ENCODE measurements around the gene PIGA.

The PIGA gene

GRCh38 chrX:15344106-15344505 lies 8.8 kb upstream of the PIGA start:
- H3K27ac Mint-ChIP-seq (ENCODE audit: low read depth): no peak overlapping the region

DNA sequence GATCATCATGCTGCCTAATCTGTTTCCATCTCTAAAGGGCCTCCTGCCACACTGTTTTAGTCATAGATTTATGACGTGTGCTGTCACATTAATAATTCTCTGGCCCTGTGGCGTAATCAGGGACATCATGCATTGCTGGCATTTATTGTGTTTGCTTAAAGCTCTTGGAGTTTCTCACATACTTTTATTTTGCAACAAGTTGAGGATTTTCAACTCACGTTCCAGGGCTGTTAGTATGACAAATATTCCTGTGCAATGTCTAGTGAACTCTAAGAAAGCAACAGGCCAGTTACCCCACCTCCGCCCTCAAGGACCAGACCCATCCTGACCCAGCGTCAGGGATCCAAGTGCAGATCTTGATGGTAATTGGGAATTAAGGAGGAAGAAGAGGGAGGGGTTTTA lies 7.8 kb upstream of the PIGA start:
- Mint-ChIP-seq H3K27ac (ENCODE audit: low read depth) (no peak overlapping the region), H3K4me3 (no peak overlapping the region), H3K4me1 (no peaks in the 10 kb centered on the region), H3K36me3 (ENCODE audit: insufficient read depth) (no peaks in the 10 kb centered on the region), H3K27me3 (peaks cover 29% of the 10 kb centered on the region), H3K9me3 (no peaks in the 10 kb centered on the region)
- DNase-seq (ENCODE audit: low spot score in 2 of 2): no peak
- ATAC-seq (replicated peaks; ENCODE audit: extremely low read depth, poor library complexity, severe bottlenecking): no peak

More at GRCh38 chrX:15344106-15344505, 8.8 kb upstream of the PIGA start:
- Mint-ChIP-seq H3K4me1 (no peaks in the 10 kb centered on the region), H3K4me3 (no peak overlapping the region), H3K36me3 (ENCODE audit: insufficient read depth) (no peaks in the 10 kb centered on the region), H3K9me3 (no peaks in the 10 kb centered on the region), H3K27me3 (peaks cover 24% of the 10 kb centered on the region)
- ATAC-seq (replicated peaks; ENCODE audit: extremely low read depth, poor library complexity, severe bottlenecking) (no peak), DNase-seq (ENCODE audit: low spot score in 2 of 2) (no peak)

GRCh38 chrX:15340867-15341266 lies 5.5 kb upstream of the PIGA start:
- no peak overlapping the region for H3K27ac Mint-ChIP-seq (ENCODE audit: low read depth)
- peaks cover 2% of the 10 kb centered on the region for H3K36me3 Mint-ChIP-seq (ENCODE audit: insufficient read depth)
- no peaks in the 10 kb centered on the region for H3K9me3 Mint-ChIP-seq
- H3K4me1 Mint-ChIP-seq: peaks cover 6% of the 10 kb centered on the region
- H3K4me3 Mint-ChIP-seq: no peak overlapping the region
- peaks cover 36% of the 10 kb centered on the region for H3K27me3 Mint-ChIP-seq
- DNase-seq (ENCODE audit: low spot score in 2 of 2) (no peak), ATAC-seq (replicated peaks; ENCODE audit: extremely low read depth, poor library complexity, severe bottlenecking) (no peak)

GRCh38 chrX:15336023-15336413 lies 695 bp upstream of the PIGA start:
- peaks cover 10% of the 10 kb centered on the region for H3K36me3 Mint-ChIP-seq (ENCODE audit: insufficient read depth)
- ATAC-seq (replicated peaks; ENCODE audit: extremely low read depth, poor library complexity, severe bottlenecking) (peak; percentile 43), DNase-seq (ENCODE audit: low spot score in 2 of 2) (peak; percentile 13 to 46)
- H3K27ac Mint-ChIP-seq (ENCODE audit: low read depth): peak overlapping the region; percentile 86
- H3K9me3 Mint-ChIP-seq: no peaks in the 10 kb centered on the region
- H3K27me3 Mint-ChIP-seq: peaks cover 20% of the 10 kb centered on the region
- H3K4me1 Mint-ChIP-seq: peaks cover 13% of the 10 kb centered on the region
- peak overlapping the region; percentile 87 for H3K4me3 Mint-ChIP-seq

- H3K27me3 Mint-ChIP-seq: peaks cover 12% of the 10 kb centered on the region
- H3K36me3 Mint-ChIP-seq (ENCODE audit: insufficient read depth): peaks cover 18% of the 10 kb centered on the region
- ATAC-seq (replicated peaks; ENCODE audit: extremely low read depth, poor library complexity, severe bottlenecking) (peak; percentile 12), DNase-seq (ENCODE audit: low spot score in 2 of 2) (no peak)
- H3K27ac Mint-ChIP-seq (ENCODE audit: low read depth): peak overlapping the region; percentile 86
- H3K4me3 Mint-ChIP-seq: peak overlapping the region; percentile 87
- H3K4me1 Mint-ChIP-seq: peaks cover 13% of the 10 kb centered on the region
- no peaks in the 10 kb centered on the region for H3K9me3 Mint-ChIP-seq
Observed at GRCh38 chrX:15334561-15334960, 762 bp downstream of the PIGA start.

DNA sequence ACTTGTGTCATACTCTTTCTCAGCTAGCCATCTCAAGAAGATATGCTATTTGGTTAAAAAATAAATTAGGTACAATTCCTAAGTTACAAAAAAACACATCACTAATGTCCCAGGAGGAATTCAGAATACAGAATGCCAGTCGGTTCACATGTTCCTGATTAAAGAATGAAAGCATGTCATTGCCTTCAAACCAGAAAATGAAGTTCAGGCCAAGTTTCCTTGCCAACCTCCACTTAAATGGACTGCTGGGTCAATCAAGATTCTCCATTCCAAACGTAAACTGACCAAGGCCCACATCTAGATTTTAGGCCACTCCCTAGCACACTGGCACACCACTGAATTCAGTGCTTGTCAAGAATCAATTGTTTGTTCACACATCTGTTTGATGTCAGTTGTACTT lies 6.5 kb downstream of the PIGA start:
- ATAC-seq (replicated peaks; ENCODE audit: extremely low read depth, poor library complexity, severe bottlenecking): no peak
- Mint-ChIP-seq H3K27me3 (no peaks in the 10 kb centered on the region), H3K27ac (ENCODE audit: low read depth) (no peak overlapping the region), H3K4me3 (no peak overlapping the region), H3K36me3 (ENCODE audit: insufficient read depth) (peaks cover 18% of the 10 kb centered on the region), H3K4me1 (peaks cover 8% of the 10 kb centered on the region), H3K9me3 (no peaks in the 10 kb centered on the region)
- DNase-seq (ENCODE audit: low spot score in 2 of 2): no peak

DNA sequence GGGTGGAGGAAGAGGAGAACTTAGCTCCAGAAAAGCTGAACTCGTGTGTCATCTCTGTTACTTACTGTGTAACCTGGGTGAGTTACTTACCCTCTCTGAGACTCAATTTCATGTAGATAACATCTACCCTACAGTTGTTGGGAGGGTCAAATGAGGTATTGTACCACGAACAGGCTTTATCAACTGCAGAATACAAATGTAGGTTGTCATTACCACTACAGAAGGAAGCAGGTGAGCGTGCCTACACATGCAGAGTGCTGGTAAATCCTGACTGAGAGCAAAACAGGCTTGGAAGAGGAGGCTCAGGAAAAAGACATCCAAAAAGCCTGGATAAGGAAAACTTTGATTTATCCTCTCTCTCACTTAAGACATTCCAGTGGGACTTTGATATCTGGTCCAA lies 7.2 kb downstream of the PIGA start:
- Mint-ChIP-seq H3K4me3 (no peak overlapping the region), H3K4me1 (peaks cover 8% of the 10 kb centered on the region), H3K27me3 (no peaks in the 10 kb centered on the region), H3K9me3 (no peaks in the 10 kb centered on the region), H3K36me3 (ENCODE audit: insufficient read depth) (peaks cover 20% of the 10 kb centered on the region), H3K27ac (ENCODE audit: low read depth) (no peak overlapping the region)
- no peak for ATAC-seq (replicated peaks; ENCODE audit: extremely low read depth, poor library complexity, severe bottlenecking)
- DNase-seq (ENCODE audit: low spot score in 2 of 2): no peak

- Mint-ChIP-seq H3K27me3 (no peaks in the 10 kb centered on the region), H3K4me3 (no peak overlapping the region), H3K4me1 (no peaks in the 10 kb centered on the region), H3K27ac (ENCODE audit: low read depth) (no peak overlapping the region), H3K9me3 (no peaks in the 10 kb centered on the region), H3K36me3 (ENCODE audit: insufficient read depth) (peaks cover 27% of the 10 kb centered on the region)
- ATAC-seq (replicated peaks; ENCODE audit: extremely low read depth, poor library complexity, severe bottlenecking) (no peak), DNase-seq (ENCODE audit: low spot score in 2 of 2) (no peak)
Observed at GRCh38 chrX:15322472-15322871, 12.9 kb downstream of the PIGA start.

- H3K4me3 Mint-ChIP-seq: no peak overlapping the region
- H3K4me1 Mint-ChIP-seq: no peaks in the 10 kb centered on the region
- no peaks in the 10 kb centered on the region for H3K27me3 Mint-ChIP-seq
- no peaks in the 10 kb centered on the region for H3K9me3 Mint-ChIP-seq
- ATAC-seq (replicated peaks; ENCODE audit: extremely low read depth, poor library complexity, severe bottlenecking) (no peak), DNase-seq (ENCODE audit: low spot score in 2 of 2) (no peak)
- H3K36me3 Mint-ChIP-seq (ENCODE audit: insufficient read depth): peaks cover 27% of the 10 kb centered on the region
- no peak overlapping the region for H3K27ac Mint-ChIP-seq (ENCODE audit: low read depth)
Observed at GRCh38 chrX:15322072-15322471, 13.3 kb downstream of the PIGA start.

DNA sequence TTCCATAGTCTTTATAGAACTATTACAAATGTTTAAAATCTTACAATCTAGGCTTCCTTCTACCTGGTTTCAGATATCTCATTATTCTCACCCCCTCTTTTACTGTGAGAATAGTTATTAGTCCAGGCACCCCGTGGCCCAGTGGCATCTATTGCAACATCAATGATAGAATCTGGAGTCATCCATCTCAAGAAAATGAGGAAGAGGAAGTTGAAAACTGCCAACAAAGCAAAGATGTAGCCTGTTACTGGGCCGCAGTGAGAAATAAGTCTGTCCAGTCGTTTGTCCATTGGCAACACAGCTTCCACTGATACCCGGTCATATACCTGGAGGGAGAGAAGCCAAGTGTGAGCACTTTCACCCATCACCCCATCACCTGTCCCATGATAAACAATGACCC lies 13.9 kb downstream of the PIGA start:
- no peaks in the 10 kb centered on the region for H3K4me1 Mint-ChIP-seq
- no peak overlapping the region for H3K27ac Mint-ChIP-seq (ENCODE audit: low read depth)
- ATAC-seq (replicated peaks; ENCODE audit: extremely low read depth, poor library complexity, severe bottlenecking) (no peak), DNase-seq (ENCODE audit: low spot score in 2 of 2) (no peak)
- H3K27me3 Mint-ChIP-seq: no peaks in the 10 kb centered on the region
- H3K9me3 Mint-ChIP-seq: no peaks in the 10 kb centered on the region
- H3K36me3 Mint-ChIP-seq (ENCODE audit: insufficient read depth): peaks cover 27% of the 10 kb centered on the region
- no peak overlapping the region for H3K4me3 Mint-ChIP-seq

DNA sequence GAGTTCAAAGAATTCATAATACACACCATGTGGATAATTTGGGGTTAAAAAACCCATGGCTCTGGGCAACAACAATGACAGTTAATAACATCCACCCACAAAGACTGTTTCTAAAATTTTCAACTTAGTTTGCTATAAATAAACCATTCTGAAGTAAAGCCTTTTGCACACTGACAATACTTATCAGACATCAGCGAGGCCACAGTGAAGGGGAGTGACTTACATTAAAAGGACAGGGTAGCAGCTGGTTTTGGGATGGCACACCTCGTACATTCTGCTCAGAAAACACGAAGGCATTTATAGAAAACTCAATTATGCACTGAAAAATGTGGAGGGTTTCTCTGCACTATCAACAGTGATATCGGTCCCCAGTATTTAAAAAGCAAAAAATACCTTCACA lies 15.0 kb downstream of the PIGA start:
- Mint-ChIP-seq H3K9me3 (no peaks in the 10 kb centered on the region), H3K4me3 (no peak overlapping the region), H3K36me3 (ENCODE audit: insufficient read depth) (peaks cover 25% of the 10 kb centered on the region), H3K27me3 (no peaks in the 10 kb centered on the region), H3K27ac (ENCODE audit: low read depth) (no peak overlapping the region), H3K4me1 (no peaks in the 10 kb centered on the region)
- ATAC-seq (replicated peaks; ENCODE audit: extremely low read depth, poor library complexity, severe bottlenecking) (no peak), DNase-seq (ENCODE audit: low spot score in 2 of 2) (no peak)

- no peak overlapping the region for H3K27ac Mint-ChIP-seq (ENCODE audit: low read depth)
- H3K4me3 Mint-ChIP-seq: no peak overlapping the region
- H3K36me3 Mint-ChIP-seq (ENCODE audit: insufficient read depth): peaks cover 23% of the 10 kb centered on the region
- DNase-seq (ENCODE audit: low spot score in 2 of 2) (no peak), ATAC-seq (replicated peaks; ENCODE audit: extremely low read depth, poor library complexity, severe bottlenecking) (no peak)
- no peaks in the 10 kb centered on the region for H3K9me3 Mint-ChIP-seq
- H3K4me1 Mint-ChIP-seq: no peaks in the 10 kb centered on the region
- H3K27me3 Mint-ChIP-seq: no peaks in the 10 kb centered on the region
Observed at GRCh38 chrX:15319075-15319474, 16.2 kb downstream of the PIGA start.

DNA sequence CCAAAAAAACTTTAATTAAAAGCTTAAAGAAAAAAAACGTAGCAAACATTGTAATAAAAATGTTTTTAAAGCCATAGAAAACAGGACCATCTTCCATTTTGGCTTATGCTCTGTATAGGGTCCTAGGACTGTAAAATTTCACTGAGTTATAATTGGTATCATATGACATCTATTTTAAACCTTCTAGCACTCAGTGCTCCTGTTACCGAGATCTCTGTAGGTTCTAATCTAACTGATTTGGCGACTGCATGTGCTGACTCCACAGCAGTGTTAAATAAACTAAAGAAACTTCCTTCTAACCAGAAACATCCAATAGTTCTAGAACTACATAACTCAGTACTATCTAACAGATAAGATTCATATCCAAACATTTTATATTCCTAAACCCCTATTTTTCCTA lies 19.8 kb downstream of the PIGA start, which contains the start of gene ASB11:
TSS of gene ASB11 (minus strand) at position 132 of the 400 bp plus-strand sequence. CDS start at position 97, 35 bp downstream.
- no peaks in the 10 kb centered on the region for H3K27me3 Mint-ChIP-seq
- H3K27ac Mint-ChIP-seq (ENCODE audit: low read depth): no peak within 1 kb of the TSS
- ATAC-seq (replicated peaks; ENCODE audit: extremely low read depth, poor library complexity, severe bottlenecking) (no peak), DNase-seq (ENCODE audit: low spot score in 2 of 2) (no peak)
- H3K36me3 Mint-ChIP-seq (ENCODE audit: insufficient read depth): peaks cover 7% of the 10 kb centered on the region
- H3K9me3 Mint-ChIP-seq: no peaks in the 10 kb centered on the region
- H3K4me1 Mint-ChIP-seq: no peaks in the 10 kb centered on the region
- no peak within 1 kb of the TSS for H3K4me3 Mint-ChIP-seq

GRCh38 chrX:15314472-15314871 lies 20.9 kb downstream of the PIGA start:
- peaks cover 3% of the 10 kb centered on the region for H3K36me3 Mint-ChIP-seq (ENCODE audit: insufficient read depth)
- DNase-seq (ENCODE audit: low spot score in 2 of 2) (no peak), ATAC-seq (replicated peaks; ENCODE audit: extremely low read depth, poor library complexity, severe bottlenecking) (no peak)
- H3K4me3 Mint-ChIP-seq: no peak overlapping the region
- no peaks in the 10 kb centered on the region for H3K4me1 Mint-ChIP-seq
- H3K27me3 Mint-ChIP-seq: no peaks in the 10 kb centered on the region
- H3K27ac Mint-ChIP-seq (ENCODE audit: low read depth): no peak overlapping the region
- H3K9me3 Mint-ChIP-seq: no peaks in the 10 kb centered on the region

Data from central memory CD8-positive, alpha-beta T cell (primary cell).